Measurements from ENCODE around the gene PRKG1. TPM values are rescaled to one million over a fixed set of nuclear protein-coding genes. Genes with fewer than 3 reads are reported as not detected.

Gene PRKG1
- total RNA-seq, 1 experiment from 2014 or later = 16.5 TPM

GRCh38 chr10:51965451-51965850 is 891.2 kb downstream of the PRKG1 start:
- ChIA-PET CTCF (no interaction called here), POLR2A (no interaction called here)

More at GRCh38 chr10:51965451-51965850, 891.2 kb downstream of the PRKG1 start:
- H3K9me3 Mint-ChIP-seq = peaks cover 10% of the 10 kb centered on the region
- peaks cover 3% of the 10 kb centered on the region; the same call in 1 of the 2 replicates for H3K36me3 Mint-ChIP-seq
- DNase-seq (ENCODE audit: low spot score) (no peak), ATAC-seq (no peak)
- H3K4me3 Mint-ChIP-seq = no peak overlapping the region
- no peaks in the 10 kb centered on the region for H3K27me3 Mint-ChIP-seq (ENCODE audit: low read depth)
- H3K4me1 Mint-ChIP-seq = peaks cover 16% of the 10 kb centered on the region
- no peak for TF ChIP-seq ZNF425 (CRISPR knock-in tag; conservative IDR thresholded peaks at IDR 0.05)
- no peak for TF ChIP-seq ZSCAN18 (CRISPR knock-in tag; IDR thresholded peaks at IDR 0.05)
- no peak for TF ChIP-seq ARID4B (CRISPR knock-in tag; IDR thresholded peaks at IDR 0.05; ENCODE audit: borderline replicate concordance)
- TF ChIP-seq USF1 (CRISPR knock-in tag; IDR thresholded peaks at IDR 0.05) = no peak
- no peak for TF ChIP-seq SMAD3 (CRISPR knock-in tag; IDR thresholded peaks at IDR 0.05; ENCODE audit: borderline replicate concordance)
- TF ChIP-seq ATF1 (CRISPR knock-in tag; IDR thresholded peaks at IDR 0.05) = no peak
- TF ChIP-seq FOXP4 (CRISPR knock-in tag; IDR thresholded peaks at IDR 0.05) = no peak
- no peak for TF ChIP-seq ETV6 (CRISPR knock-in tag; IDR thresholded peaks at IDR 0.05)
- TF ChIP-seq ATF6 (CRISPR knock-in tag; IDR thresholded peaks at IDR 0.05) = no peak
- TF ChIP-seq NFE2L1 (CRISPR knock-in tag; IDR thresholded peaks at IDR 0.05) = no peak
- TF ChIP-seq ELF4 (CRISPR knock-in tag; IDR thresholded peaks at IDR 0.05; ENCODE audit: low read depth) = no peak
- no peak for TF ChIP-seq NR3C1 (CRISPR knock-in tag; conservative IDR thresholded peaks at IDR 0.05; ENCODE audit: low read depth)
- no peak for TF ChIP-seq ZNF263 (CRISPR knock-in tag; IDR thresholded peaks at IDR 0.05; ENCODE audit: low read depth)
- no peak for TF ChIP-seq ZNF512 (CRISPR knock-in tag; IDR thresholded peaks at IDR 0.05; ENCODE audit: borderline replicate concordance)
- no peak for TF ChIP-seq JUN (CRISPR knock-in tag; IDR thresholded peaks at IDR 0.05)
- TF ChIP-seq ESRRA (CRISPR knock-in tag; IDR thresholded peaks at IDR 0.05; ENCODE audit: borderline replicate concordance) = no peak
- TF ChIP-seq TP53 (CRISPR knock-in tag; IDR thresholded peaks at IDR 0.05) = no peak
- TF ChIP-seq ZNF317 (CRISPR knock-in tag; IDR thresholded peaks at IDR 0.05; ENCODE audit: borderline replicate concordance, low read depth) = no peak
- H3K27ac Mint-ChIP-seq = no peak overlapping the region

All from WTC11 (cell line).